Parathyroid adenoma (tissue), 2 donors: ENCODE results near the gene CSRNP2.

Experiments
- H2AFZ ChIP-seq: fragments of 300-600 bp; sonication (generic); one replicate; pipeline ENCODE4 v1.7.0; 2017; ENCODE audit warnings: antibody characterized with exemption, mild to moderate bottlenecking
- H3K27ac ChIP-seq: fragments of 300-600 bp; sonication (generic); one replicate; pipeline ENCODE4 v1.7.0; 2017
- H3K27me3 ChIP-seq: fragments of 300-600 bp; sonication (generic); one replicate; pipeline ENCODE4 v1.7.0; 2017; ENCODE audit warnings: low read length; ENCODE audit not compliant: control insufficient read depth, insufficient read depth
- H3K36me3 ChIP-seq: fragments of 300-600 bp; sonication (generic); one replicate; pipeline ENCODE4 v1.7.0; 2017; ENCODE audit warnings: low read length; ENCODE audit not compliant: control insufficient read depth, insufficient read depth
- H3K4me1 ChIP-seq: fragments of 300-600 bp; sonication (generic); one replicate; pipeline ENCODE4 v1.7.0; 2017; ENCODE audit warnings: control low read depth
- H3K4me2 ChIP-seq: fragments of 300-600 bp; sonication (generic); one replicate; pipeline ENCODE4 v1.7.0; 2017; ENCODE audit warnings: low read length
- H3K4me3 ChIP-seq: fragments of 300-600 bp; sonication (generic); one replicate; pipeline ENCODE4 v1.7.0; 2017; ENCODE audit warnings: low read depth, low read length
- H3K79me2 ChIP-seq: fragments of 300-600 bp; sonication (generic); one replicate; pipeline ENCODE4 v1.7.0; 2017; ENCODE audit warnings: control low read depth
- H3K9ac ChIP-seq: fragments of 300-600 bp; sonication (generic); one replicate; pipeline ENCODE4 v1.7.0; 2017; ENCODE audit warnings: mild to moderate bottlenecking
- H3K9me3 ChIP-seq: fragments of 300-600 bp; sonication (generic); one replicate; pipeline ENCODE4 v1.7.0; 2017; ENCODE audit warnings: low read length; ENCODE audit not compliant: control insufficient read depth
- TF ChIP-seq, protein P1 (sequence below): fragments of 300-600 bp; sonication (generic); IDR thresholded peaks from one replicate; pipeline ENCODE4 v1.7.0; 2017; ENCODE audit warnings: antibody characterized with exemption, mild to moderate bottlenecking
- donor health status: primary hyperparathyroidism.

Gene CSRNP2

DNA sequence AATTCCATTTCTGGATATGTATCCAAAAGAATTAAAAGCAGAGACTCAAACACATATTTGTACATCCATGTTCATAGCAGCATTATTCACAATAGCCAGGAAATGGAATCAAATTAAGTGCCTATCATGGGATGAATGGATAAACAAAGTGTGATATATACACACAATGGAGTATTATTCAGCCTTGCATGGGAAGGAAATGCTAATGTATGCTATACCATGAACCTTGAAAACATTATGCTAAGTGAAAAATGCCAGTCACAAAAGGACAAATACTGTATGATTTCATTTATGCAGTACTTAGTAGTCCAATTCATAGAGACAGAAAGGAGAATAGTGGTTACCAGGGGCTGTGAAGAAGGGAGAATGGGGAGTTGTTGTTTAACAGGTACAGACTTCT lies 32.1 kb upstream of the CSRNP2 start:
- H3K9me3 ChIP-seq = no peaks in the 10 kb centered on the region
- H3K79me2 ChIP-seq = no peaks in the 10 kb centered on the region
- H3K36me3 ChIP-seq = no peaks in the 10 kb centered on the region

DNA sequence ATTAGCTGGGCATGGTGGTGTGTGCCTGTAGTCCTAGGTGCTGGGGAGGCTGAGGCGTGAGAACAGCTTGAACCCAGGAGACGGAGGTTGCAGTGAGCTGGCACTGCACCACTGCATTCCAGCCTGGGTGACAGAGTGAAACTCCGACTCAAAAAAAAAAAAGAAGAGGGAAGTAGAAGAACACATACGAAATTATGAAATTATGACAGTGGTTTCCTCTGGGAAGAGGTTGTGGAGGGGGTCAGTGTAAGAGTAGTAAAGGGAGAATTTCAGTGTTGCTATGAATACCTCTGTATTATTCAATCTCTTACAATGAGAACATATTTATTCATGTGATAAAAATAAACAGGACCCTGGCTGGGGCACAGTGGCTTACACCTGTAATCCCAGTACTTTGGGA lies 24.7 kb upstream of the CSRNP2 start:
- H3K4me2 ChIP-seq = no peak overlapping the region
- H2AFZ ChIP-seq = no peak overlapping the region
- TF ChIP-seq, protein P1, sequence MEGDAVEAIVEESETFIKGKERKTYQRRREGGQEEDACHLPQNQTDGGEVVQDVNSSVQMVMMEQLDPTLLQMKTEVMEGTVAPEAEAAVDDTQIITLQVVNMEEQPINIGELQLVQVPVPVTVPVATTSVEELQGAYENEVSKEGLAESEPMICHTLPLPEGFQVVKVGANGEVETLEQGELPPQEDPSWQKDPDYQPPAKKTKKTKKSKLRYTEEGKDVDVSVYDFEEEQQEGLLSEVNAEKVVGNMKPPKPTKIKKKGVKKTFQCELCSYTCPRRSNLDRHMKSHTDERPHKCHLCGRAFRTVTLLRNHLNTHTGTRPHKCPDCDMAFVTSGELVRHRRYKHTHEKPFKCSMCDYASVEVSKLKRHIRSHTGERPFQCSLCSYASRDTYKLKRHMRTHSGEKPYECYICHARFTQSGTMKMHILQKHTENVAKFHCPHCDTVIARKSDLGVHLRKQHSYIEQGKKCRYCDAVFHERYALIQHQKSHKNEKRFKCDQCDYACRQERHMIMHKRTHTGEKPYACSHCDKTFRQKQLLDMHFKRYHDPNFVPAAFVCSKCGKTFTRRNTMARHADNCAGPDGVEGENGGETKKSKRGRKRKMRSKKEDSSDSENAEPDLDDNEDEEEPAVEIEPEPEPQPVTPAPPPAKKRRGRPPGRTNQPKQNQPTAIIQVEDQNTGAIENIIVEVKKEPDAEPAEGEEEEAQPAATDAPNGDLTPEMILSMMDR = no peak
- H3K36me3 ChIP-seq = no peaks in the 10 kb centered on the region
- H3K9me3 ChIP-seq = no peaks in the 10 kb centered on the region
- no peaks in the 10 kb centered on the region for H3K4me1 ChIP-seq
- H3K27ac ChIP-seq = no peak overlapping the region
- no peaks in the 10 kb centered on the region for H3K27me3 ChIP-seq
- H3K79me2 ChIP-seq = no peaks in the 10 kb centered on the region
- H3K9ac ChIP-seq = no peak overlapping the region
- no peak overlapping the region for H3K4me3 ChIP-seq

More for the DNA sequence above, 32.1 kb upstream of the CSRNP2 start:
- Histone ChIP-seq H3K27me3 (no peaks in the 10 kb centered on the region), H3K9ac (no peak overlapping the region), H3K27ac (no peak overlapping the region), H3K4me3 (no peak overlapping the region), H3K4me1 (no peaks in the 10 kb centered on the region), H3K4me2 (no peak overlapping the region), H2AFZ (no peak overlapping the region)
- TF ChIP-seq, protein P1 = no peak

DNA sequence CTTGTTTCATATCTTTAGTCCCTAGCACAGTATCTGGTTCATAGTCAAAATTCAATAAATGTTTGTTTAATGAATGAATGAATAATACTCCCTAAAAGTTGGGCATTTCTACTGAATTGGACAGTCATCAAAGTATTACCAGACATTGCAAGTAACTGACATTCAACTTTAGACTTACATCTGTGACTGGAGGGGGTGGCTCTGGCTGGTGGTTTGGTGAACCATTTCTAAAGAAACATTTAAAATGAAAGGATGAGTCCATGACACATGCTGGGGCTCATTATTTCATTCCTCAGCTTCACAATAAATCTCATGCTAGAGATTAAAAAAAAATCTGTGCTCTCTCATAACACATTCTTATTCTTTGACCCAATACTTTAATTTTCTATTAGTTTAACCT lies 20.6 kb upstream of the CSRNP2 start:
- Histone ChIP-seq H3K4me2 (no peak overlapping the region), H3K4me3 (no peak overlapping the region), H3K4me1 (no peaks in the 10 kb centered on the region), H3K27me3 (no peaks in the 10 kb centered on the region), H2AFZ (no peak overlapping the region), H3K27ac (no peak overlapping the region), H3K79me2 (no peaks in the 10 kb centered on the region), H3K36me3 (no peaks in the 10 kb centered on the region), H3K9ac (no peak overlapping the region), H3K9me3 (no peaks in the 10 kb centered on the region)
- TF ChIP-seq, protein P1 = no peak

DNA sequence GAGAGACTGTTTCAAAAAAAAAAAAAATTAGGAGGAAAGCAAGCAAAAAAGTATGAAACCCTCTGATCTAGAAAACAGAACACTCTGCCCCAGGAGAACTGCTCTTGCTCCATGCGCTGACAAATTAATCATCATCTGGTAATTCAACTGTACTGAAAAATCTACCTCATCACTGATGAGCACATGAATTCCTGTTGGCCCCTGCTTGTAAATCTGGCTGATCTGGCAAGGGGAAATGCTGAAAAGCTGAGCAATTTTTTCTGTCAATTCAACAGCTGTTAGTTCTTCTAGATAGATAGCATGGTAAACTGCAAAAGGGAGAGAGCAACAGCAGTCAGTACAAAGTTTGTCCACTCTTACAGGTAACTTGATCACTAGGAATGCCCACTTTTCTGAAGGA lies 15.2 kb upstream of the CSRNP2 start:
- Histone ChIP-seq H2AFZ (no peak overlapping the region), H3K4me3 (no peak overlapping the region), H3K9me3 (no peaks in the 10 kb centered on the region), H3K27ac (no peak overlapping the region), H3K4me1 (no peaks in the 10 kb centered on the region), H3K4me2 (no peak overlapping the region), H3K9ac (no peak overlapping the region), H3K36me3 (no peaks in the 10 kb centered on the region), H3K27me3 (no peaks in the 10 kb centered on the region), H3K79me2 (no peaks in the 10 kb centered on the region)
- TF ChIP-seq, protein P1 = no peak

DNA sequence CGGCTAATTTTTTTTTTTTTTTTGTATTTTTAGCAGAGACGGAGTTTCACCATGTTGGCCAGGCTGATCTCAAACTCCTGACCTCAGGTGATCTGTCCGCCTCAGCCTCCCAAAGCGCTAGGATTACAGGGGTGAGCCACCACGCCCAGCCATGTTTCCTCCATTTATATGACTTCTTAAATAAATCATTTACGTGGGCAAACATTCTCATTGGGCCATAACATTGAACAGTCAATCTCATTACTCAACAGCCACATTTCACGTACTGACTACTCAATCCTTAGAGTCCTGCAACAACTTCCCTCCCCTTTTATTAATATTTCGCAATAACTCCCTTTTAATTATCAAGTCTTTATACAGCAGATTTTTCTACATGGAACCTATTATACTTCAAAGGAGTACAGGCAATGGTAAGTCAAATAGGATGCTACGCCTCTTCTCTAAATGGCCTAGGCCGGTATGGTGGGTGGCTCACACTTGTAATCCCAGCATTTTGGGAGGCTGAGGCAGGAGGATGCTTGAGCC lies 7.4 kb upstream of the CSRNP2 start:
- H3K36me3 ChIP-seq = no peaks in the 10 kb centered on the region
- no peak overlapping the region for H3K9ac ChIP-seq
- no peak overlapping the region for H3K27ac ChIP-seq
- no peak overlapping the region for H3K4me2 ChIP-seq
- TF ChIP-seq, protein P1 = no peak
- no peaks in the 10 kb centered on the region for H3K27me3 ChIP-seq
- H3K4me3 ChIP-seq = no peak overlapping the region
- H3K4me1 ChIP-seq = no peaks in the 10 kb centered on the region
- no peaks in the 10 kb centered on the region for H3K9me3 ChIP-seq
- H3K79me2 ChIP-seq = no peaks in the 10 kb centered on the region
- no peak overlapping the region for H2AFZ ChIP-seq
